GM18502 (cell line): ENCODE measurements around the gene LMAN1L.
"Not testable (repeated sequence)": the region's sequence is repeated elsewhere in the genome, so short reads cannot be mapped to it uniquely, and the experiment has no call there.

Experiments
- ATAC-seq: cut with Tn5 transposase; IDR thresholded peaks from one replicate; pipeline ENCODE4 v1.9.1; 2021; ENCODE audit warnings: mild to moderate bottlenecking; ENCODE audit not compliant: unreplicated experiment, poor library complexity

Gene LMAN1L

DNA sequence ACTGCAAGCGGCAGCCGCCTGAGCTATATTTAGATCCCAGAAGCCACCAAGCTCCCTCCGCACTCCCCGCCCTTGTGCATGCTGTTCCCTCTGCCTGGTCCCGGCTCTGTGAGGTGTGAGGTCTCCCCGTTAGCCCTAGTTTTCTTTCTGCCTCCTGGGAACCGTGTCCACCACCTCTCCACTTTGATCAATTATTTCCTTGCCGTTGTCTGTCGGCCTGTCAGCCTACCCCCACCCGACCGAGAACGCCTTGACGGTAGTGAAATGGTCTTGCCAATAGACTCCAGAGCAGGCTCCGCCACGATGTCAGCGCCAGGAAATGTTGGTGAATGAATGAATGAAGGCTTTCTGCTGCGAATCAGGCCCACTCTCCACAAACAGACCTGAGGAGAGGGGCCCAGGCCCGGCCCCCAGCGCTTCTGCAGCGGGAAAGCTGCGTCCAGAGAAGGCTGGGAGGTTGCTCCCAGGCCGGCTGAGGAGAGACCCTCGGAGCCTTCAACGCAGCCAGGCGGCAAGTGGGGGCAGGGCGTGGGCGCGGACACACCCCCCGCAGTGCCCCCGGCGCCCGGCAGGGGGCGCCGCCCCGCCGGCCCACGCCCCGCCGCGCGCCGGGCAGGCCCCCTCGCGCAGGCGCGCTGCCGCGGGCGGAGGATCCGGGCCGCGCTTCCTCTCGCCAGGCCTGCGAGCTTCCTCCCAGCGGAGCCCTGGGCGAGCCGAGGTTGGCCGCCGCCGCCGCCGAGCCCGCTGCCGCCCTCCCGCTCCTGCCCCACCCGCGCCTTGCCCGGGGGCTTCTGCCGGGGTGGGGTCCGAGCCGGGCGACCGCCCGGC, 31.0 kb upstream of the LMAN1L start, which contains the start of gene CSK:
CSK (plus strand) TSS at position 650 of the 828 bp plus-strand sequence. CDS start 16,218 bp downstream, outside the sequence.
- ATAC-seq, result peak; percentile 46

DNA sequence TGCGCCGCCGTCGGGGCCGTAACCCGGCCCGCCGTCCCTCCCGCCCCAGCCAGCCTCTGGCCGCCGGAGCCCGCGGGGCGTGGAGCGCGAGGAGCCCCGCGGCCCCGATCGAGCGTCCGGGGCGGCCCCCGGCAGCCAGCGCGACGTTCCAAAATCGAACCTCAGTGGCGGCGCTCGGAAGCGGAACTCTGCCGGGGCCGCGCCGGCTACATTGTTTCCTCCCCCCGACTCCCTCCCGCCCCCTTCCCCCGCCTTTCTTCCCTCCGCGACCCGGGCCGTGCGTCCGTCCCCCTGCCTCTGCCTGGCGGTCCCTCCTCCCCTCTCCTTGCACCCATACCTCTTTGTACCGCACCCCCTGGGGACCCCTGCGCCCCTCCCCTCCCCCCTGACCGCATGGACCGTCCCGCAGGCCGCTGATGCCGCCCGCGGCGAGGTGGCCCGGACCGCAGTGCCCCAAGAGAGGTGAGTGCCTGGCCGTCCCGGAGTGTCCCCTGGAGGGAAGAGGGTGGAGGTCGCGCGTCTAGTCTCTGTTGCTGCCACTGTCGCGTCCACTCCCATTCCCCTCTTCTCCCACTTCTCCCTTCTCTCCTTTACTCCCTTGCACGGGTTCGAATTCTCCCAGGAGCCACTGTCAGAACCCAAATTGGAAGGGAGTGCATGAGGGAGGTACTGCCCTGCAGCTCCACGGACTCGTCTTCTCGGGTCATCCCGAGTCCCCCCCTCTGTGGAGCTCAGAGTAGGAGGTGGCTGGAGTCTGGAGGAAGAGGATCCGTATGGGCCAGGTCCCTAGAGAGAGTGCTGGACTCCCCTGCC, 30.2 kb upstream of the LMAN1L start:
- ATAC-seq, result peak; percentile 16

DNA sequence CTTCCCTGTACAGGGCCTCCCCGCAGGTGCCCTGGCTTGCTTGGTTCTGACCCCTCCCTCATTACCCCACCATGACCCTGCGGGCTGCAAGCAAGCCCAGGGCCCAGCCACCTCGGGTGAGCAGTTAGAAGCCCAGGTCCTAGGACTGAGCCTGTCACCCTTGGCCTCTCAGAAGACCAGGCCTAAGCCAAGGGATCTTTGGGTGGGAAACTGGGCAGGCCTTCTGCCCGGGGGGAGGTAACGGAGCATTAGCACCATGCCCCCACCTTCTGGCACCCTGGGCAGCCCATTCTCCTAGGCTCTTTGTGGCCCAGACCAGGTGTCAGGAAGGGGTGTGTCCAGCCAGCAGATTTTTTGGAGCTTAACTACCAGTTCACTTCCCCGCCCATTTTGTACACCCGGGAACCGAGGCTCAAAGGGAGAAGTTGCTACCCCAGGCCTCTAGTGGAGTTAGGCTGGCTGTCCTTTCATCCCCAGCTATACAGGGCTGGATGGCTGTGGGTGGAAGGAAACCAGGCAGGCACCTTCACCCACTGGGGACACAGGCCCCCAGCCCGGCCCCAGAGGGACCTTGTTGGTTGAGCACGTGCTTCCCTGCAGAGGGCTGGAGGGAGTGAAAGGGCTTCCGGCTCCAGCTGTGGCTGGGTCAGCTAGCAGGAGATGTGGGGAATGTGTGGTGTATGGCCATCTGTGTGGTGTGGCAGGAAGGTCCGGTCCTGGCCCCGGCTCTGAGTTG, 29.4 kb upstream of the LMAN1L start:
- no peak for ATAC-seq

DNA sequence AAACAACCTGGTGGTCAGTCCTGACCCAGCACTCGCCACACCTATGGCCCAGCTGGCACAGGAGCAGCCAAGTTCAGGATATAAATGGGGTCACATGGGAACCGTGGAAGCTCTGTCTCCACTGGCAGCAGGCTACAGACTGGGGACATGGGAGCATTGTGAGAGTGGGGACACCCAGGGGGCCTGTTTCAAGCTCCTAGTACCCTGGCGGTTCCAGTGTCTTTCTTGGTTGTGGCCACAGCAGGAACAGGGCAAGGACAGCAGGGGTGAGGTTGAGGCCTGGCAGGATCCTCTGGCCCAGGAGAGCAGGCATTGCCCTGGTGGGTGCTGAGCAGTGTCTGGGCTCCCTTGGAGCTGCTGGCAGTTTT, 28.8 kb upstream of the LMAN1L start:
- no peak for ATAC-seq

DNA sequence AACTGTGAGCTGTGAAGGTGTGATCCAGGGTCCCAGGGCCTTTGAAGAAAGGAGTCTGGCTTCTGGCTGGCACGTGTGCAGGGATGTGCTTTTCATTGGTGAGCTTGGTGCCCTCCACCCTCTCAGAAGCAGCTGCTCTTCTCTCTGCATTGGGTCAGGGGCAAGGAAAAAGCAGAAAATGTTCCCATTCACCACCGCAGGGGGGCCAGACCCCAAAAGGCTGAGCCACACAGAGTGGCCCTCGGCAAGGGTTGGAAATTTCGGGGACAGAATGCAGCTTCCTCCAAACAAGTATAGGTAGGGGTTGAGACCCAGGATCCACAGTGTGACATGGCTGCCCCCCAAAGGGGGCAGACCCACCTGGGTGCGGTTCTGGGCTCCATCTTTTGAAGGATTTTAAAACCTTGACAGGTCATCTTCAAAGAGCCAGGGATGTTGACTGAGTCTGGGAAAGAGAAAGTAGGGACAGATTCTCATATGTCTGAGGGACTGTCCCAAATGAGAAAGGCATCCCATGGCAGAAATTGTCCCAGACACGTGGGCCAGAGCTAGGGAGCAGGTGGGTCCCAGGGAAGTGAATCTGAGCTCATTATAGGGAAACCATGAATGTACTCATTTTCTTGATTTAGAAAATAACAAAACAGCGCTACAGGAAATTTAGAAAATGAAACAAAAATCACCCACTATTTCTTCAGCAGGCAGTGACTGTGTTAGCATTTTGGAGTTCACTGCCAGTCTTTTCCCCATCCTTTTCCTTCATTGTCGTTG, 28.0 kb upstream of the LMAN1L start:
- ATAC-seq, result no peak

DNA sequence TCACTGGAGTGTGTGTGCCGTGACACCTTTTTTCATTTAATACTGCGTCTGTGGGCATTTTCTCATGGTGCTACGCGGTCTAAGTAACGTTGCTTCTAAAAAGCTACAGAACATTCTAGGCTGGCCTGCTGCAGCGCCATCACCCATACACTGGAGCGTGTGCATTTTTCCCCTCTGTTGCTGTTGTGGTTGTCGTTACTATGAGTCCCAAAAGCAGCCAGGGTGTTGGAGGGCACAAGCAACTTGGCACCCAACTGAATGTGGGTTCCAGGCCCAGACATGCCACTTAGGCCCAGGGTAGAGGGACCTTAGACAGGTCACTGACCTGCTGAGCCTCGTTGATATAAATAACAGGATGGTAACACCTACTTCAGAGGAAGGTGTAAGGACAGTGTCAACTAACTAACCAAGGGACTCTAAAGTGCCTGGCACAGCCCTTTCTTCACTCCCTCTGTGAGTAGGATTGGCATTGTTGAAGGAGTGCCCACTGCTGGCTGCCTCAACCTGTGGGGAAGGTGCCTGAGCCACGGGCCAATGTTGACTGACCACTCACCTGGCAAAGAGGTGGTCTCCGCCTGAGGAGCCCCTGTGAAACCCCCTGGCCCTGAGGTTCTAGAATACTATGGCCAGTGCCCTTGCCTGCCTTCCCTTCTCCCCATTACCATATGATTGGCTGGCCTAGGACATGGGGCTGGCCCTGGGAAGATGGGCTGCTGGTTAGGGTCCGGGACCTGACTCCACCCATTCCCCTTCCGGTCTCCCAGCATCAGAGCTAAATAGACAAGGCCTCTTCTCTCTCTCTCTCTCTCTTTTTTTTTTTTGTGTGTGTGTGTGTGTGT, 27.2 kb upstream of the LMAN1L start:
- ATAC-seq, result no peak

DNA sequence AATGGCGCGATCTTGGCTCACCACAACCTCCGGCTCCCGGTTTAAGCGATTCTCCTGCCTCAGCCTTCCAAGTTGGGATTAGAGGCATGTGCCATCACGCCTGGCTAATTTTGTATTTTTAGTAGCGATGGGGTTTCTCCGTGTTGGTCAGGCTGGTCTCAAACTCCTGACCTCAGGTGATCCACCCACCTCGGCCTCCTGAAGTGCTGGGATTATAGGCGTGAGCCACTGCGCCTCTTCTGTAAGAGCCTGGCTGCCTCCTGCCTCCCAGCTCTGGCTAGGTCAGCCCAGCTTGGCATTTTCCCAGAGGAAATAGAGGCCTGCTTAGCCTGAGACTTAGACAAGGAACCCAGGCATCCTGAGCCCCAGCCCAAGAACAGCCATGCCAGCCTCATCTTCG, 26.6 kb upstream of the LMAN1L start:
- ATAC-seq, result not testable (repeated sequence)

DNA sequence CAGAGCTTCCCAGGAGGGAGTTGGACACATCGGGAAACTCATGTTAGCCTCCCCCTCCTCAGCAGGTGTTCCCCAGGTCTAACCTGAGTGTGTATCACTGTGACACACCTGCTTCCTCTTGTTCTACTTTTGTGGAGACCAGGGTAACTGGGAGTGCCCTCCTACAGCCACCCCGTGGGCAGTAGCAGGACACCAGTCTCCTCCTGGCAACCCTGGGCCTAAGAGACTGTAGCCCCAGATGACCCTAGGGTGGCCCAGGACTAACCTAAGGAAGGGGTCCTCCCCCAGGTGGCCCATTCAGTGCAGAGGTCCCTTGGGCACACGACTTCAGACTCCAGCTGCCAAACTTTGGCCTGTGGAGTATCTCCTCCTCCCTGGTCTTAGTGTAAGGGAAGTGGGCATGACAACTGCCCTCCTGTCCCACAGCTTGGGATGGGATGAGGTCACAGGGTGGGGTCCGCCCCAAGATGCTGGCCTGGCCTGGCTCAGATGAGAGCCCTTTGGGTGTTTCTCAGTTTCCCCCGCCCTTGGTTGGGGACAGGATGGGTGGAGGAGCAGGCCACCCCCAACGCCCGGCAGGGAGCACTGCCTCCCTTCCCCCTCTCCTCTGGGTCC, 26.0 kb upstream of the LMAN1L start:
- no peak for ATAC-seq

DNA sequence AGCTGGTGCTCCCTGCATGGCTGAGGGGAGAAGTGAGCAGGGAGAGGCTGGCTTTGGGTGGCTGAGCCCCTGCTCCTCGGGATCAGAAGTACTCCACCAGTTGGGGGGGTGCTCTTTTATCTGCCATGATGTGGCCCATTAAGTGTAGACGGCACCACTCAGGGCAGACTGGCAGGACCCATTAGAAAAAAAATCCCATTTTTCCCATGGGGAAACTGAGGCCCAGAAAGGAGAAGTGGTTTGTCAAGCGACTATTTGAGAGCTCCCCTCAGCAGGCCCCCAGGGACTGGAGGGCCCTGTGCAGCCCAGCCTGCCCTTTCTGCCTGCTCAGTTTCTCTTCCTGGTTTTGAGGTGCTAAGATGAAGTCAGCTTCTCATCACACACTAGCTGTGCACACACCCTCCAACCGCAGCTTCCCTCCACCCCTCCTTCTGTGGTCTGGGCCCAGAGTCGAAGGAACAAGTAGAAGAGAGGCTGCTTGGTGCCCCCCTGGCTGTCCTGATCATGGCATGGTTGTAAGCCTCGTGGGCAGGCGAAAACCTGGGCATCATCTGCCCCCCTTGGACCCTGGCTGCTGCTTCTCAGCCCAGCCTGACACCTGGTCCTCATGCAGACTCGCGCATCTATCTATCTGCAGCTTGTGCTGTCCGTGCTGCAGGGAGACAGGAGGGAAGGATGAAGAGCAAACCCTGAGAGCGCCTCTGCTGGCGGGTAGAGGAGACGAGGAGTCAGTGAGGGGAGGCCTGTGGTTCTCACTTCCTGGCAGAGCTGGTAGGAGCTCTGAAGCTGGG, 25.2 kb upstream of the LMAN1L start:
- ATAC-seq, result peak; percentile 48

DNA sequence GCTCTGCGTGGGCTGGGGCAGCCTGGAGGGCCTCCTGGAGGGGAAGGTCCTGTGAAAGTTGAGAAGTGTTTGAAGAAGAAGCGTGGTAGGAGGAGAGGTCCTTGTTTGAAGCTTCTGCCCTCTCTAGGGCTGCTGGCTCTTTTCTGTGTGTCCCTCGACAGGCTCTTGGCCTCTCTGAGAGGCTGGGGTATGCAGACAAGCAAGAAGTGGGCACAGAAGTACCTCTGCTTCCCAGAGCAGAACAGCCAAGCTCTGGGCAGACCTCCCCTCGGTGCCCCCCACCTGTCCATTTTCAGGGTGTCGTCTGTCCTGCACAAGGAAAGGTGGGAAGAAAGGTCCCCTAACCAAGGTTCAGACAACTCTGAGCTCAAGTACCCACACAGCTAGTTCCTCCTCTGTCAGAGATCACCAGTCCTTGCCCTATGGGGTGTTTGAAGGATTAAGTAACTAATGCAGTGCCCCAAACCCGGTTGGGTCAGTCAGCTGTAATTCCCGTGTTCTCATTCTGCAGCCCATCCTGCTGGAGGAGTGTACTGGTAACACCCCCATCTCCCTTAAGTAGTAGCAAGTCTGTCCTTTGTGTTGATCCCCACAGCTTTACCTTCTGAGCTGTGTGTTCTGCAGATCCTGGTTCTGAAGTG, 24.5 kb upstream of the LMAN1L start:
- ATAC-seq, result no peak

DNA sequence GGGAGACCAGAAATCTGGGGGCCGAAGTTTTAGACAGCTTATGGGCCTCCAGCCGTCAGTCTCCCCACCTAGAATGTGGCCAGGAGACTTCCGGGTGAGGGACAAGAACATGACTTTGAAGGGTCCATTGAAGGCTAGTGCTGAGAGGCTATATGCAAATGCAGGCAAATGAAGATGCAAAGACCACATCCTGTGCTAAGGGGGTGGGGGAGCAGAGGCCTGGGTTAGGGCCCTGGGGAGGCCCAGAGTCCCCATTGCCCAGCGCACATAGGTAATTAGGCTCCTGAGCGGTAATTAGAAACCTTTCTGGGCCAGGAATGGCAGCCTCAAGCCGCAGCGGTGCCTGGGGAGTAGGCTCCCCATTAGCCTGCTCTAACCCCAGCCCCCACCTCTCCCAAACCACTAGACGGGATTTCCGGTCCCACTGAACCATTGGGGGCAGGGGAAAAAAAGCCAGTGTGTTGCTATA, 23.9 kb upstream of the LMAN1L start:
- peak; percentile 29 for ATAC-seq

DNA sequence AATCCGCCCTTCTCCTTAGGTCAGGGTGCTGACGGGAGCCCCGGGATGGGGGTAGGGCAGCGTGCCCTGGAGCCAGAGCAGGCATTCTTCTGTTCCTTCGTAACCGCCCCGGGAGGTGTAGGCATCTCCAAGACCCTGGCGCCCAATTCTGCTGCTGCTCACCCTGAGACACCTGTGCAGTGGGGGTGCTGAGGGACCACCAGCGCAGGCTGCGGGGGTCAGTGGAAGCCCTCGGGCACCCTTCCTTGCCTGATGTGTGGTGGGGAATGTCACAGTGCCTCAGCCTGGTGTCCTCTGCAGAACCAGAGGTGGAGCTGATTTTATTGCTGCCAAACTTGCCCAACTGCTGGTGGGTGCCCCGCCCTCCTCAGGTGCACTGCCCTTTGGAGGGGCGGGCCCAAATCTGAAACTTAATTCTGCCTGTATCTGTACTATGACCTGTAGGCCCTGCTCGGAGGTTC, 23.4 kb upstream of the LMAN1L start:
- no peak for ATAC-seq

DNA sequence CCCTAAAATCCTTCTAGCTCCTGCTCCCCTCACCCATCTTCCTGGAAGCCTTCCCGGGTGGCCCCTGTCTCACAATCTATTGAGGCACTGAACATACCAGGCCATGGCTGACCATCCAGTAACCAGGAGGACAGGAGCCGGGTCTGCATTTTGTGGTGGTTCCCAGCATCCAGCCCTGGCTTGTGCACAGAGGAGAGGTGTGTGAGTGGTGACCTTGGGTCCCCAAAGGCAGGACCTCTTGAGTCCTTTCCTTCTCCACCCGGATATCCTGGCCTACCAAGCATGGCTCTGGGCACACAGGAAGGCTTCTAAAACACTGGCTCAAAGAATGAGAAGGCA, 22.9 kb upstream of the LMAN1L start:
- no peak for ATAC-seq

DNA sequence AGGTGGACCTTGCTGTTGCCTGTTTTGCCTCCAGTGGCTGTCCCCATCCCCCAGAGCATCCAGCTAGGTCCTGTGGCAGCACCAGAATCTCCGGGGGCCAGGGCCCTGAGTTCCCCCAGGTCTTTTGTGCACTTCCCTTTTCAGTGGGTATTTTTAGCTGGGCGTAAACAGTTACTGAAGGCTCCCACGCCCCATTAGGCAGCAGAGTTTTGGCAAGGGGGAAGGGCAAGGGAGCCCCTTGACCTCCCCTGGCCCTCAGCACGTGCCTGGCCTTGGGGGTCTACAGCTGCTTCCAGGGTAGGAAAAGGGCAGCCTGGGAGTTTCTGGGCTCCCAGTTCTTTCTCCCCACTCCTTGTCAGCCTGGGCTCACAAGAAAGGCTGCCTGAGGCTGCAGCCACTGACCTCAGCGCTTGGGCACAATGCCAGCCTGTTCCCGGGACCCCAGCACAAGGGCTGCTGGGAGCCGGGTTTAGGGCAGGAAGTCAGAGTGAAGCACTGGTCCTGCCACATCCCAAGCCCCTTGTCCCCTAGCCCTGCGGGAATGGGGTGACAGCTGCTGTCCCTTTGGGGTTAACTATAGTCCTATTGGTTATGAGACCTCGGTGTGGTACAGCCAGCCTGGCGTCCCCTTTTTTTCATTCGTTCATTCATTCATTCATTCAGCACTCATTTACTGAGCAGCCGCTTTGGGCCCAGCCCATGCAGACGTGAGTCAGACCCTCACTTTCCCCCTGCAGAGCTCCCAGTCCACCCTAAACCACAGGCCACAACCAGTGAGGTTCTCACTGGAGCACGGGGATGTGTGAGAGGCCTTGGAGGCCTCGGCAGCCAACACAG, 22.3 kb upstream of the LMAN1L start:
- no peak for ATAC-seq

DNA sequence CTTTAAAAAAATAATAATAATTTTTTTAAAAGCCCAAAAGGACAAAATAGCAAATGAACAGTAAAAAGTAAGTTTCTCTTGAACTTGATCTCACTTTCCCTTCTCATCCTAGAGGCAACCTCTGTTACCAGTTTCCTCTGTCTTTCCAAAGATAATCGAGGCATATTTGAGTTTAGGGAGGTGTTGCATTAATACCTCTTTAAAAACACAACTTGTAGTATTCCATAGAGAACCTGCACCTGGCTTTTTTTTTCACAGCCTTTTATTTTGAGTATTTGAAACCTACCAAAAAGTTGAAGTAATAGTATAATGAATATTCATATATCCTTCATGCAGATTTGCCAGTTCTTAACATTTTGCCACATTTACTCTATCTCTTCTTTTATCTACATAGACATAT, 21.6 kb upstream of the LMAN1L start:
- ATAC-seq, result no peak

DNA sequence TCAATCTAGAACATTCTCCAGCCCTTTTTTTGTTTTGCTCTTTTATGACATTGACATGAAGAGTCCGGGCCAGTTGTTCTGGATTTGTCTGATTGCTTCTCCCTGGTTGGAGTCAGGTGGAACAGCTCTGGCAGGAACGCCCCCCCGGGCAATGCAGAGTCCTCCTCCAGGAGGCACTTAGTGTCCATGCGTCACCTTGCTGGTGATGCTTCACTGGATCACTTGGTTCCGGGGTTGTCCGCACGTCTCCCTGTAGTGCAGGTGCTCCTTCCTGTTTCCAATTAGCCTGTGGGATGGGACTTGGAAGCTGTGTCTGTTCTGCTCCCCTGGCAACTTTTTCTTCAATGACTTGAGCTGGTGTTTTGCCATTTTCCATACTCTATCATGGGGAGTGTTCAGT, 21.0 kb upstream of the LMAN1L start:
- ATAC-seq, result no peak
